ENCODE results near the gene PCDHGA9.
"Not testable (repeated sequence)": the region's sequence is repeated elsewhere in the genome, so short reads cannot be mapped to it uniquely, and the experiment has no call there.

Gene PCDHGA9

GRCh38 chr5:141382469-141383294, 19.9 kb upstream of the PCDHGA9 start, which contains the start of gene PCDHGA7:
Gene PCDHGA7 (plus strand): TSS chr5:141382742. CDS start chr5:141382900, 158 bp downstream.
- Histone ChIP-seq H3K27ac (no peak within 1 kb of the TSS), H3K4me3 (ENCODE audit: low read depth, low read length) (no peak within 1 kb of the TSS), H3K27me3 (ENCODE audit: insufficient read depth, low read depth, severe bottlenecking) (no peaks in the 10 kb centered on the region), H3K36me3 (no peaks in the 10 kb centered on the region), H3K9me3 (ENCODE audit: severe bottlenecking) (peaks cover 13% of the 10 kb centered on the region)
- DNase-seq = no peak
- no peak for TF ChIP-seq CTCF (IDR thresholded peaks at IDR 0.05; ENCODE audit: low read depth, low read length)

GRCh38 chr5:141383345-141383744, 19.2 kb upstream of the PCDHGA9 start:
- Histone ChIP-seq H3K36me3 (no peaks in the 10 kb centered on the region), H3K9me3 (ENCODE audit: severe bottlenecking) (peaks cover 13% of the 10 kb centered on the region), H3K27me3 (ENCODE audit: insufficient read depth, low read depth, severe bottlenecking) (no peaks in the 10 kb centered on the region), H3K4me3 (ENCODE audit: low read depth, low read length) (no peak overlapping the region), H3K27ac (no peak overlapping the region)
- DNase-seq = no peak
- TF ChIP-seq CTCF (IDR thresholded peaks at IDR 0.05; ENCODE audit: low read depth, low read length) = no peak

GRCh38 chr5:141384471-141385267, 17.9 kb upstream of the PCDHGA9 start:
- Histone ChIP-seq H3K27me3 (ENCODE audit: insufficient read depth, low read depth, severe bottlenecking) (no peaks in the 10 kb centered on the region), H3K9me3 (ENCODE audit: severe bottlenecking) (peaks cover 13% of the 10 kb centered on the region), H3K36me3 (no peaks in the 10 kb centered on the region), H3K27ac (no peak overlapping the region), H3K4me3 (ENCODE audit: low read depth, low read length) (no peak overlapping the region)
- no peak for TF ChIP-seq CTCF (IDR thresholded peaks at IDR 0.05; ENCODE audit: low read depth, low read length)
- DNase-seq = no peak

GRCh38 chr5:141387557-141388311, 14.8 kb upstream of the PCDHGA9 start, which contains the start of gene PCDHGB4:
Gene PCDHGB4 (plus strand): TSS chr5:141387698. CDS start chr5:141387885, 187 bp downstream.
- H3K27ac ChIP-seq; H3K36me3 ChIP-seq; DNase-seq; H3K4me3 ChIP-seq (ENCODE audit: low read depth, low read length); H3K27me3 ChIP-seq (ENCODE audit: insufficient read depth, low read depth, severe bottlenecking): not testable (repeated sequence)
- H3K9me3 ChIP-seq (ENCODE audit: severe bottlenecking) = peaks cover 11% of the 10 kb centered on the region

GRCh38 chr5:141388661-141389060, 13.9 kb upstream of the PCDHGA9 start:
- no peaks in the 10 kb centered on the region for H3K36me3 ChIP-seq
- no peak for DNase-seq
- no peak overlapping the region for H3K4me3 ChIP-seq (ENCODE audit: low read depth, low read length)
- no peaks in the 10 kb centered on the region for H3K27me3 ChIP-seq (ENCODE audit: insufficient read depth, low read depth, severe bottlenecking)
- TF ChIP-seq CTCF (IDR thresholded peaks at IDR 0.05; ENCODE audit: low read depth, low read length) = no peak
- peaks cover 6% of the 10 kb centered on the region for H3K9me3 ChIP-seq (ENCODE audit: severe bottlenecking)
- no peak overlapping the region for H3K27ac ChIP-seq
